GM18519 (cell line): Measurements from ENCODE around the gene DYSF.

ENCODE experiments used
- ATAC-seq: cut with Tn5 transposase; IDR thresholded peaks from one replicate; pipeline ENCODE4 v1.9.1; 2021; ENCODE audit warnings: mild to moderate bottlenecking, moderate library complexity; ENCODE audit not compliant: unreplicated experiment, low FRiP score

DYSF gene

GRCh38 chr2:71563872-71564271, 110.5 kb downstream of the DYSF start:
- ATAC-seq, result no peak

GRCh38 chr2:71564361-71564760, 111.0 kb downstream of the DYSF start:
- no peak for ATAC-seq

- no peak for ATAC-seq
Measured at GRCh38 chr2:71564790-71565189, 111.4 kb downstream of the DYSF start.

GRCh38 chr2:71566372-71566771, 113.0 kb downstream of the DYSF start:
- ATAC-seq, result no peak

GRCh38 chr2:71567625-71568024, 114.3 kb downstream of the DYSF start:
- ATAC-seq, result no peak

- no peak for ATAC-seq
Measured at GRCh38 chr2:71568103-71568502, 114.7 kb downstream of the DYSF start.

GRCh38 chr2:71570511-71570910, 117.2 kb downstream of the DYSF start:
- ATAC-seq, result no peak

GRCh38 chr2:71570951-71571460, 117.6 kb downstream of the DYSF start:
- ATAC-seq, result no peak

GRCh38 chr2:71571945-71572344, 118.6 kb downstream of the DYSF start:
- no peak for ATAC-seq

GRCh38 chr2:71575966-71576365, 122.6 kb downstream of the DYSF start:
- ATAC-seq, result no peak

GRCh38 chr2:71576541-71576940, 123.2 kb downstream of the DYSF start:
- no peak for ATAC-seq

- no peak for ATAC-seq
Measured at GRCh38 chr2:71577209-71577608, 123.8 kb downstream of the DYSF start.

- no peak for ATAC-seq
Measured at GRCh38 chr2:71578767-71579342, 125.5 kb downstream of the DYSF start.

- no peak for ATAC-seq
Measured at GRCh38 chr2:71581026-71581425, 127.7 kb downstream of the DYSF start.

GRCh38 chr2:71583876-71584275, 130.5 kb downstream of the DYSF start:
- no peak for ATAC-seq

- ATAC-seq, result no peak
Measured at GRCh38 chr2:71586471-71586870, 133.1 kb downstream of the DYSF start.

GRCh38 chr2:71587509-71588073, 134.2 kb downstream of the DYSF start:
- no peak for ATAC-seq

GRCh38 chr2:71588497-71589170, 135.3 kb downstream of the DYSF start:
- no peak for ATAC-seq

GRCh38 chr2:71589763-71590162, 136.4 kb downstream of the DYSF start:
- ATAC-seq, result no peak

GRCh38 chr2:71591044-71591443, 137.7 kb downstream of the DYSF start:
- ATAC-seq, result no peak

GRCh38 chr2:71592181-71592711, 138.9 kb downstream of the DYSF start:
- ATAC-seq, result no peak

- no peak for ATAC-seq
Measured at GRCh38 chr2:71595569-71595968, 142.2 kb downstream of the DYSF start.
